HG03196 (cell line): ENCODE results near the gene LTBR.
"Not testable (repeated sequence)": the region's sequence is repeated elsewhere in the genome, so short reads cannot be mapped to it uniquely, and the experiment has no call there.

Source experiments
- ATAC-seq: cut with Tn5 transposase; IDR thresholded peaks from one replicate; pipeline ENCODE4 v1.9.1; 2021; ENCODE audit not compliant: unreplicated experiment

Gene LTBR

GRCh38 chr12:6424008-6424347 lies 40.0 kb downstream of the LTBR start:
- no peak for ATAC-seq

DNA sequence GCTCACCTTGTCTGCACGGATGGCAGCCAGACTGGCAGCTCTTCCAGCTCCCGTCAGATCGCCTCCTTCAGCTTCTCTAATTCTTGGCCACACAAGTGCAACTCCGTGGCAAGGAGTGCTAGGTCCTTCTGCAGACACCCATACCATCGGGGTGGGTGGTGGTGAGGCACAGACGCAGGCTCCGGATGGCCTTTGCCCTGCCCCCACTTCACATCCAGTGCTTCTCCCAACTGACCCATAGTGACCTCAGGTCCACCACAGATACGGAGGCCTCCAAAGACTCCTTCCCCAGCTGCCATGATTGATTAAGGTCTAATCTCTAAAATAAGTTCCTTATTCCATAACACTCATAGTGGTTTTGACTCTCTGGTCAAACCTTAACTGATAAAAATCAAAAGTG lies 40.9 kb downstream of the LTBR start:
- no peak for ATAC-seq

DNA sequence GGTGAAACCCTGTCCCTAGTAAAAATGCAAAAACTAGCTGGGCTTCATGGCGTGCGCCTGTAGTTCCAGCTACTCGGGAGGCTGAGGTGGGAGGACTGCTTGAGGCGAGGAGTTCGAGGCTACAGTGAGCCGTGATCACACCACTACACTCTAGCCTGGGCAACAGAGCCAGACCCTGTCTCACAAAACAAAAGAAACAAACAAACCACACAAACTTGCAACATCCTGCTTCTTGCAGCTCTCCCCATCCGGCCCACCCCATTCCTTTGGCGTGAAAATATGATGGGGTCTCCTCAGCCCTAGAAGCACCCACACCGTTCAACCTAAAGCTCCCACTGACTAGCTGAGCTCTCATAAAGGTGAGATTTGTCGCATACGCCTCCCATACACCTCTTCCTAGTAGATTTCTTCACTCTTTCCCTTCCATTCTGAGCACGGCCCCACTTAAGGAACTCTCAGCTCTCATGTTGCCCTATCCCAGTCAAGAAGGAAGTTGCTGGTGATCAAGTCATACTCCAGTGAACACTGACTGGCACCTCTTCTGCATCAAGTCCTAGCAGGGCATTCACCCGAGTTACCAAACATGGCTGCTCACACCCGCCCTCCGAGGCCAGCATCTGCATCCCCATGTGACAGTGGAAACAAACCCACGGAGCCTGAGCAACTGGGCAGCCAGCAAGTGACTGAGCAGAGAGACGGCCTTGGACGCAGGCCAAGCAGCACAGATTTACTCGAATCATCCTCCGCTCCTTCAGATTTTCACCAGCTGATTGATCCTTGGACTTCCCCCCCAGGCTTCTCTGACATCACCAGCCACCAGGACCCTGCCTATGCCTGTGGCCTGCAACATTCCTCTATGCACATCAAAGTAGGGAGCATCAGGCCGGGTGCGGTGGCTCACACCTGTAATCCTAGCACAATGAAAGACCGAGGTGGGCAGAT lies 41.9 kb downstream of the LTBR start:
- ATAC-seq = peak; percentile 27

DNA sequence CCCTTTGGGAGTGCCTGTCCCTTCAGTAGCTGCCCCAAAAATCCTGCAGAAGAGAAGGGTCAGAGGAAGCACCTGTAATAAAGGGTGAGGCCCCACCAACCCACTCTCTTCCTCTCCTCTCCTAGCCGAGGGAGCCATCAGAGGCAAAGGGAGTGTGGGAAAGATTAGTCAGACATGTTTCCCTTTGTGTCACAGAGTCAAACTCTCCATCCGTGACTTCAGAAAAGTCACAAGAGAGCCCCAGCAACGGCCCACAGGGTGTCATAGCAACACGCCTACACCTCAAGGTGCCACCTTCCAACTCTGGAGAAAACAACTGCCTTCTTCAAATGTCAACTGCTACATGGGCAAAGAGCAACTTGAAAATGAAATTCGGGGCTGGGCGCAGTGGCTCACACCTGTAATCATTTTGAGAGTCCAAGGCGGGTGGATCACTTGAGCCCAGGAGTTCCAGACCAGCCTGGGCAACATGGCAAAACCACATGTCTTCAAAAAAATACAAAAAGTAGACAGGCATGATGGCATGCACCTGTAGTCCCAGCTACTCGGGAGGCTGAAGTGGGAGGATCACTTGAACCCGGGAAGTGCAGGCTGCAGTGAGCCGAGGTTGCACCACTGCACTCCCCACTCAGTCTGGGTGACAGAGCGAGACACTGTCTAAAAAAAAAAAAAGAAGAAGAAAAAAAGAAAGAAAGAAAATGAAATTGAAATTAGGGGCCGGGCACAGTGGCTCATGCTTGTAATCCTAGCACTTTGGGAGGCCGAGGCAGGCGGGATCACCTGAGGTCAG lies 43.1 kb downstream of the LTBR start:
- peak; percentile 65 for ATAC-seq

- ATAC-seq = not testable (repeated sequence)
These were observed 43.8 kb downstream of the LTBR start for GRCh38 chr12:6427796-6428195.

DNA sequence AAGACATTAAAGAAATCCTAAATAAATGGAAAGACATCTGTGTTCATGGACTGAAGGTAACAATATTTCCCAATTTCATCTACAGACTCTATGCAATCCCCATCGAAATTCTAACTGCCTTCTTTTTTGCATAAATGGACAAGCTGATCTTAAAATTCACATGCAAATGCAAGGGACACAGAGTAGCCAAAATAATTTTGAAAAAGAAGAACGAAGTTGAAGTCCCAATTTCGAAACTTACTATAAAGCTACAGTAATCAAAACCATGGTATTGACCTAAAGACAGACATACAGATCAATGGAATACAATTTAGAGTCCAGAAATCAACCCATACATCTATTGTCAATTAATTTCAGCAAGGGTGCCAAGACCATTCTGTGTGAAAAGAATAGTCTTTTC lies 44.4 kb downstream of the LTBR start:
- ATAC-seq = no peak

GRCh38 chr12:6430124-6430989 lies 46.4 kb downstream of the LTBR start:
- ATAC-seq = no peak

GRCh38 chr12:6432991-6433390 lies 49.0 kb downstream of the LTBR start:
- no peak for ATAC-seq

GRCh38 chr12:6434205-6435140 lies 50.5 kb downstream of the LTBR start:
- ATAC-seq = no peak

- no peak for ATAC-seq
These were observed 52.2 kb downstream of the LTBR start for GRCh38 chr12:6435961-6436715.

- ATAC-seq = no peak
These were observed 53.6 kb downstream of the LTBR start for GRCh38 chr12:6437586-6437985.

- ATAC-seq = no peak
These were observed 54.4 kb downstream of the LTBR start for GRCh38 chr12:6438345-6438744.

- no peak for ATAC-seq
These were observed 56.4 kb downstream of the LTBR start for GRCh38 chr12:6440391-6440790.
